Endothelial cell of umbilical vein (primary cell): ENCODE results near the gene BMPER. TPM values are rescaled to one million over a fixed set of nuclear protein-coding genes. Genes with fewer than 3 reads are reported as not detected.

ENCODE experiments used
- BruUV-seq: library from RNA; stranded (reverse); fragments of 400-500 nt; replicated peaks from 2 replicates; lab custom pipeline; 2021; lab: Mats Ljungman, UMichigan
- CTCF ChIA-PET: fragments of 300-600, 350-600 bp; sonication (Branson Sonifier 250); formaldehyde crosslinking; loops from one replicate; lab custom pipeline; 2021; ENCODE audit warnings: antibody characterized with exemption, inconsistent platforms; lab: Charles Lee
- POLR2A ChIA-PET: fragments of 300-600, 350-600 bp; sonication (Branson Sonifier 250); formaldehyde crosslinking; loops from one replicate; lab custom pipeline; 2021; ENCODE audit warnings: antibody characterized with exemption, inconsistent platforms; lab: Charles Lee
- DNase-seq: peaks from one replicate; pipeline ENCODE4 v3.0.0-alpha.2; 2011; ENCODE audit warnings: low read depth, low spot score
- FAIRE-seq: peaks from 2 replicates; lab custom pipeline; 2011; peaks lifted over from hg19 to GRCh38; lab: Jason Lieb, UNC
- H2AFZ ChIP-seq: 2 replicates; pipeline ENCODE4 v1.6.0; 2012; ENCODE audit warnings: low read depth, low read length, control low read depth, inconsistent platforms
- H3K27ac ChIP-seq: 2 replicates; pipeline ENCODE4 v1.5.1; 2011; ENCODE audit warnings: low read depth, mild to moderate bottlenecking, control low read depth, low read length, moderate library complexity; ENCODE audit not compliant: insufficient read depth
- H3K27me3 ChIP-seq, 2 experiments: 2 replicates each; pipeline versions ENCODE4 v1.6.0 to v1.6.1; 2011; ENCODE audit warnings: low read length in 2 of 2, mixed read lengths in 1 of 2; ENCODE audit not compliant: control insufficient read depth in 2 of 2, insufficient read depth in 2 of 2
- H3K36me3 ChIP-seq, 2 experiments: 2 replicates in 1 of 2; 3 replicates in 1 of 2; pipeline ENCODE4 v1.5.1; 2011; ENCODE audit warnings: low read length in 2 of 2, mild to moderate bottlenecking in 1 of 2, moderate library complexity in 1 of 2; ENCODE audit not compliant: control insufficient read depth in 2 of 2, insufficient read depth in 2 of 2; ENCODE audit errors: extremely low read depth in 1 of 2
- H3K4me1 ChIP-seq: 3 replicates; pipeline ENCODE4 v1.5.1; 2011; ENCODE audit warnings: mild to moderate bottlenecking, low read length; ENCODE audit not compliant: control insufficient read depth, insufficient read depth; ENCODE audit errors: extremely low read depth
- H3K4me2 ChIP-seq: 2 replicates; pipeline ENCODE4 v1.6.1; 2011; ENCODE audit warnings: low read length, control low read depth, mixed read lengths; ENCODE audit not compliant: insufficient read depth
- H3K4me3 ChIP-seq, 3 experiments: fragments of 200-600 bp in 1 of 3; sonication (generic), shearing (Covaris generic) in 1 of 3; replicated peaks in 1 of 3; 2 replicates each; pipeline ENCODE4 v1.5.1; 2011 to 2016; ENCODE audit warnings: control low read depth in 3 of 3, low read length in 3 of 3, mild to moderate bottlenecking in 2 of 3, inconsistent platforms in 1 of 3, low read depth in 1 of 3, moderate library complexity in 1 of 3; ENCODE audit not compliant: insufficient read depth in 1 of 3
- H3K79me2 ChIP-seq: 2 replicates; pipeline ENCODE4 v1.6.0; 2012; ENCODE audit warnings: low read length, inconsistent platforms; ENCODE audit not compliant: control insufficient read depth, insufficient read depth
- H3K9ac ChIP-seq: replicated peaks from 2 replicates; pipeline ENCODE3; 2011; ENCODE audit warnings: low read length, control low read depth; ENCODE audit not compliant: insufficient read depth; ENCODE audit errors: extremely low read depth
- H3K9me1 ChIP-seq: replicated peaks from 3 replicates; pipeline ENCODE4 v1.6.0; 2011; ENCODE audit warnings: mild to moderate bottlenecking, low read length; ENCODE audit not compliant: control insufficient read depth, insufficient read depth; ENCODE audit errors: extremely low read depth
- H3K9me3 ChIP-seq: replicated peaks from 2 replicates; pipeline ENCODE4 v1.5.1; 2012; ENCODE audit warnings: low read length, inconsistent platforms; ENCODE audit not compliant: control insufficient read depth, insufficient read depth
- H4K20me1 ChIP-seq: replicated peaks from 2 replicates; pipeline ENCODE3; 2011; ENCODE audit warnings: mild to moderate bottlenecking, low read length; ENCODE audit not compliant: control insufficient read depth, insufficient read depth; ENCODE audit errors: extremely low read depth
- CTCF ChIP-seq, 2 donors: IDR thresholded peaks; 1 replicate in 1 of 2; 2 replicates in 1 of 2; pipeline ENCODE4 v1.5.1; 2011; ENCODE audit warnings: low read length in 2 of 2, mild to moderate bottlenecking in 2 of 2, moderate library complexity in 2 of 2, control low read depth in 1 of 2, inconsistent platforms in 1 of 2, low read depth in 1 of 2; ENCODE audit not compliant: insufficient read depth in 1 of 2; ENCODE audit errors: extremely low read depth in 1 of 2
- EZH2 ChIP-seq: IDR thresholded peaks from 2 replicates; pipeline ENCODE4 v1.6.1; 2012; ENCODE audit warnings: borderline replicate concordance, low read depth, mild to moderate bottlenecking, moderate library complexity, low read length, inconsistent platforms; ENCODE audit not compliant: severe bottlenecking
- FOS ChIP-seq: IDR thresholded peaks from 2 replicates; pipeline ENCODE4 v1.6.1; 2011; ENCODE audit warnings: mild to moderate bottlenecking, low read length, moderate library complexity, borderline replicate concordance; ENCODE audit not compliant: insufficient read depth
- GATA2 ChIP-seq: IDR thresholded peaks from 2 replicates; pipeline ENCODE4 v1.7.0; 2011; ENCODE audit warnings: low read depth, mild to moderate bottlenecking, moderate library complexity, mixed read lengths, low read length; ENCODE audit not compliant: insufficient read length, insufficient read depth
- MAX ChIP-seq: IDR thresholded peaks from 2 replicates; pipeline ENCODE4 v1.6.1; 2011; ENCODE audit not compliant: insufficient read depth, insufficient read length
- POLR2A ChIP-seq: IDR thresholded peaks from 2 replicates; pipeline ENCODE4 v1.6.1; 2012; ENCODE audit warnings: low read depth, mild to moderate bottlenecking, control low read depth, low read length
- POLR2AphosphoS5 ChIP-seq: IDR thresholded peaks from 2 replicates; pipeline ENCODE4 v1.6.1; 2012; ENCODE audit warnings: low read depth, mild to moderate bottlenecking, control low read depth, low read length, moderate library complexity; ENCODE audit not compliant: insufficient read depth
- dilution Hi-C: fragments of 300-500 bp; cut with MboI; formaldehyde crosslinking; loops from one replicate; pipeline ENCODE4 v1.15.0; 2019; ENCODE audit warnings: low sequenced_read_pairs; ENCODE audit not compliant: extremely low pct_ligation_motif_present
- intact Hi-C: fragments of 100-400 bp; cut with micrococcal nuclease; formaldehyde crosslinking; loops from one replicate; pipeline ENCODE4 v1.10.0; 2022
- polyA plus RNA-seq, 4 experiments: library from polyadenylated mRNA; depleted of rRNA in 3 of 4; stranded (reverse) in 3 of 4; unstranded in 1 of 4; fragments of >200 nt; gene quantifications; 2 replicates each; pipeline versions ENCODE4 v1.2.1 to v1.2.3, GENCODE V29; 2011 to 2012; ENCODE audit warnings: missing spikeins in 1 of 4
- total RNA-seq: library from RNA; stranded (reverse); gene quantifications from 2 replicates; pipeline ENCODE4 v1.2.3, GENCODE V29; 2021

Gene BMPER
- total and polyA plus RNA-seq, 2 donors (not counting 3 experiments of a cell fraction or from before 2014, with no cell fraction given) = 0.10 to 0.13 TPM

- Histone ChIP-seq H3K27ac (no peak overlapping the region), H2AFZ (no peak overlapping the region), H3K9me3 (no peaks in the 10 kb centered on the region), H3K4me1 (no peaks in the 10 kb centered on the region), H3K79me2 (no peaks in the 10 kb centered on the region), H3K4me2 (no peak overlapping the region), H3K9me1 (no peaks in the 10 kb centered on the region), H3K27me3 (no peaks in the 10 kb centered on the region), H4K20me1 (no peaks in the 10 kb centered on the region), H3K36me3 (no peaks in the 10 kb centered on the region), H3K9ac (no peak overlapping the region), H3K4me3 (no peak overlapping the region)
- TF ChIP-seq CTCF (IDR thresholded peaks at IDR 0.05; ENCODE audit: extremely low read depth in 1 of 2, insufficient read depth in 1 of 2, low read depth in 1 of 2, low read length in 2 of 2) = no peak
- no peak for TF ChIP-seq POLR2AphosphoS5
- TF ChIP-seq GATA2 = no peak
- TF ChIP-seq FOS = no peak
- TF ChIP-seq EZH2 = no peak
- TF ChIP-seq MAX = no peak
- no peak for TF ChIP-seq POLR2A
- no peak for DNase-seq
- no peak for FAIRE-seq
- intact Hi-C loops = no loop called here
- no TSS peak for BruUV-seq
- CTCF ChIA-PET = interaction anchor here (1.1 to 1.2 kb wide), 2 partner anchors 17 to 123 kb away, joined by 4 to 7 read pairs; no protein-coding TSS in a partner anchor
- dilution Hi-C loops = no loop called here
- POLR2A ChIA-PET = no interaction called here
These were observed 59.9 kb downstream of the BMPER start for GRCh38 chr7:33965183-33965744.
